Bone marrow (tissue), 2 donors: ENCODE results near the gene ZBTB43.
"Not testable (repeated sequence)": the region's sequence is repeated elsewhere in the genome, so short reads cannot be mapped to it uniquely, and the experiment has no call there.

Experiments
- DNase-seq, 2 donors: peaks; one replicate each; lab custom pipeline; 2025; lab: John Stamatoyannopoulos, UW

ZBTB43 gene

GRCh38 chr9:126804696-126805553 lies at the start of gene ZBTB43:
ZBTB43 (plus strand) TSS chr9:126805040; CDS start chr9:126832510, 27,470 bp downstream.
- peak; percentile 94 to 95 for DNase-seq

- no peak for DNase-seq
Observed at GRCh38 chr9:126755317-126755875, 49.4 kb upstream of the ZBTB43 start.

- DNase-seq = no peak
Observed at GRCh38 chr9:126756238-126756637, 48.6 kb upstream of the ZBTB43 start.

GRCh38 chr9:126756876-126757415 lies 47.9 kb upstream of the ZBTB43 start:
- DNase-seq = no peak

GRCh38 chr9:126758916-126759585 lies 45.8 kb upstream of the ZBTB43 start:
- DNase-seq = no peak

- DNase-seq = no peak
Observed at GRCh38 chr9:126761274-126761673, 43.6 kb upstream of the ZBTB43 start.

- DNase-seq = no peak
Observed at GRCh38 chr9:126763130-126763764, 41.6 kb upstream of the ZBTB43 start.

- DNase-seq = no peak
Observed at GRCh38 chr9:126773004-126773607, 31.7 kb upstream of the ZBTB43 start.

GRCh38 chr9:126775926-126776325 lies 28.9 kb upstream of the ZBTB43 start:
- no peak for DNase-seq

GRCh38 chr9:126777733-126778132 lies 27.1 kb upstream of the ZBTB43 start:
- no peak for DNase-seq

- no peak for DNase-seq
Observed at GRCh38 chr9:126778141-126778540, 26.7 kb upstream of the ZBTB43 start.

- DNase-seq = not testable (repeated sequence)
Observed at GRCh38 chr9:126778696-126779095, 26.1 kb upstream of the ZBTB43 start.

GRCh38 chr9:126781186-126782052 lies 23.4 kb upstream of the ZBTB43 start:
- peak; percentile 44 to 62 for DNase-seq

GRCh38 chr9:126782053-126782388 lies 22.8 kb upstream of the ZBTB43 start:
- no peak for DNase-seq

- no peak for DNase-seq
Observed at GRCh38 chr9:126783949-126784348, 20.9 kb upstream of the ZBTB43 start.

- no peak for DNase-seq
Observed at GRCh38 chr9:126784401-126784800, 20.4 kb upstream of the ZBTB43 start.

- not testable (repeated sequence) for DNase-seq
Observed at GRCh38 chr9:126784841-126785240, 20.0 kb upstream of the ZBTB43 start.

GRCh38 chr9:126788046-126788445 lies 16.8 kb upstream of the ZBTB43 start:
- no peak for DNase-seq

- DNase-seq = no peak
Observed at GRCh38 chr9:126788634-126789349, 16.0 kb upstream of the ZBTB43 start.

- no peak for DNase-seq
Observed at GRCh38 chr9:126790561-126790960, 14.3 kb upstream of the ZBTB43 start.
